RKO (cell line): ENCODE data around the gene GJA5.
A peak's percentile ranks its signal among the peaks of the same experiment; 100 is the strongest.

Experiments used
- DNase-seq: peaks from one replicate; pipeline ENCODE4 v3.0.0-alpha.2; 2016; ENCODE audit warnings: low spot score

GJA5 gene

DNA sequence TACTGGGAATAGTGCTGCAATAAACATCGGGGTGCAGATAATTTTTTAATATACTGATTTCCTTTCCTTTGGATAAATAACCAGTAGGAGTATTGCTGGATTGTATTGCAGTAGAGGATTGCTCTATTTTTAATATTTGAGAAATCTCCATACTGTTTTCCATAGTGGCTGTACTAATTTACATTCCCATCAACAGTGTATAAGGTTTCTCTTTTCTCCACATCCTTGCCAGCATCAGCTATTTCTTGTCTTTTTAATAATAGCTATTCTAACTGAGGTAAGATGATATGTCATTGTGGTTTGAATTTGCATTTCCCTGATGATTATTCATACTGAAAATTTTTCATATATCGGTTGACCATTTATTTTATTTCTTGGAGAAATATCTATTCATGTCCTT is 31.1 kb downstream of the GJA5 start:
- DNase-seq, result no peak

DNA sequence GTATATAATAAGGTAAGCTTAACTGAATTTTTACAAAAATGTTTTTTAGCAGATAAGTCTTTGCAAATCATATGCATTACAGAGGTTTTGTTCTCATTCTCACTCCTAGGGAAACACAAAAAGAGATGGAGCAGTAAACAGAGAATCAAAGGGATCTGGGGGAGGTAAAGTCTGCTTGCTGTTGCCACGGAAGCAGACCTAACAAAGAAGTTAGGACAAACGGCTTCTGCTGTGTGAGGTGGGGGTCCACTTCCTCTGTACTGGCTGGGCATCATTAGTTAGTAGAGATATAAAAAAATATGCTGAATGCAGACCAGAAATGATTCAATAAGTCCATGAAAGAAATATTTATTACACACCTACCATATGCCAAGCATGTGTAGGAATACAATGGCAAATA is 34.2 kb downstream of the GJA5 start:
- DNase-seq, result no peak

DNA sequence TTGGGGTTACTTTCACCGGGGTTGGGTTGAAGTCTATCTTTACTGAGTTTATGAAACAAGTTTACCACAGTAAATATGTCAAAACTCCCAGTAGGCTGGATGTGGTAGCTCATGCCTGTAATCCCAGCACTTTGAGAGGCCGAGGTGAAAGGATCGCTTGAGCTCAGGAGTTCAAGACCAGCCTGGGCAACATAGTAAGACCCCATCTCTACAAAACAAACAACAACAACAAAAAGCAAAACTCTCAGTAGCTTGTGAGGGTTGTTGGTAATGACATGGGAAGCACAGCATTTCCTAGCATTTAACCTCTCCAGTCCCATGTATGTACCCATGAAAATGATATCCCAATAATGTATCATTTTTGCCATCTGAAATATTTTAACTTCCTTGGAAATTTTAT is 34.7 kb downstream of the GJA5 start:
- no peak for DNase-seq

DNA sequence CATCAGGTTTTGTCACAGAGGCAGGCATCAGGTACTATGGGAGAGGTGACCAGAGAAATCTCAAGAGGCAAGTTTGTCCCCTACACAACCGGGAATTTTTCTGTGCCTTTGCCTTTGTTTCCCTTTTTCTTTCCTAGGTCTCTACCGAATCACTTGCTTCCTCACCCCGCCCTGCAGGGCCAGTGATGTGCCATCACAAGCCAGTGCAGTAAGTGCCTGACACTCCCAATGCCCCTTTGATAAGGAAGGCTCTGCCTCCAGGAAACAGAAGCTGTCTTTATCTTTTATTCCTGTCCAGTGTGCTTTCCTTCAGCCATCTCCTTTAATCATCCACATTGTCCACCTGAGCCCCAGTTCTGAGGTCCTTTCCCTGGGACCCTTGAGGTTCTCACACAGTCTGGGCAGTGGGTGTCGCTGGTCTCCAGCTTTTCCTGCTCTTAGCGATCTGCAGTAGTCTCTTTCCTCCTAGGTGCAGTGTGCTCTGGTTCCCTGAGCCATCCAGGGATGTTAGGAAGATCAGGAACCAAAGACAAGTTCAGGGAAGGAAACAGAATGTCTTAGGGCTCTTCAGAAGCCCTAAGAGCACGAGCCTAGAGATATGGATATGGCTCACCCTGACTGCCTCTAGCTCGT is 36.6 kb downstream of the GJA5 start:
- DNase-seq, result peak; percentile 24

DNA sequence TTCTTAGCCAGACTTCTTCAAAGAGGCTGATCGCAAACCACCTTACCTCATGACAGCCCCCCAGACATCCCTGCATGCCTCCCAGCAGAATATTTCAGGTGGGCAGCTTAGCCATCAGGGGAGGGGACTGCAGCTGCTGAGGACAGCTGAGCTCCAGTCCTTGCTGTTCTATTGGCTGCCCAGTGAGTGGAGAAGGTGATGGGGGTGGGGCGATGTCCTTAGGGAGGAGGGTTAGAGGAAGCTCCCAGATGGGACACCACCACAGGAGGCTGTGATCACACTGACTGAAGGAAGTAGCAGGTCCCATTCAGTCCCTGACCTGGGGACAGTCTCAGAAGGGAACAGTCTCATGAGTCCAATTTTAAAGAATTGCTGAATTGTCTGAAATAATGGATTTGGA is 38.3 kb downstream of the GJA5 start:
- DNase-seq, result no peak

DNA sequence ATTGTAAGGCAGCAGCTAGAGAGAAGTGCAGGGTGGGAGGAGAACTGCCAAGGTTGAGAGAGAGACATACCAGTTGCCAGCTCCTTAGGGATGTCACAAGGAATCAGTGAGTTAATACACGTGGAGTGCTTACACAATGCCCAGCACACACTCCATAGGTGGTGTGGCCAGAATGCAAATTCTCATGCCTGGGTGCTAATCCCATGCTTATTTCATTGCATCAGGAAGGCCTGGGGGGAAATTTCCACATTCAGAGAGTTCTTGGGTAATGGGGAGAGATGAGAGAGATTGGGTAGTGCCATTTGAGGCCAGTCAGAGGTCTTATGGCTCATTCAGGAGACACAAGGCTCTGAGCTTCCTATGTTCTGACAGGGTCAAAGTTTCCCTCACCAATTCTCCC is 38.7 kb downstream of the GJA5 start:
- DNase-seq, result no peak

DNA sequence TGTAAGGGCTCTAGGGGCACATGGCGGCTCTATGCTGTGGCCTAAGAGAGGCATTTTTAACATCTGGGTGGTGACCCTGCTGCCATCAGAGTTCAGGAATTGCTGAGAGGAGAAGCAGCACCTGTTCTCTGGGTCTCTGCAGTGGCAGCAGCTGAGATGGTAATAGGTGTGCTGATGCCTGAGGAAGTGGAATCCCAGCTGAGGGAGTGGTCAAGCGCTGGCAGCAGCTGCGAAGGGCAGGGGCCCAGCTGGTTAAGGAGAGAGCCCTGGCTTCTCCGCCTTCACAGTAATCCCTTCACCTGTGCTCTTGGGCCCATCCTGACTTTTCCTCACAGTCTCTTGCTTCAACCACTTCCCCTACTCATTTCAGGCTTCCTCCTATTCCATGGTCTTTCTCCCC is 39.8 kb downstream of the GJA5 start:
- DNase-seq, result no peak

DNA sequence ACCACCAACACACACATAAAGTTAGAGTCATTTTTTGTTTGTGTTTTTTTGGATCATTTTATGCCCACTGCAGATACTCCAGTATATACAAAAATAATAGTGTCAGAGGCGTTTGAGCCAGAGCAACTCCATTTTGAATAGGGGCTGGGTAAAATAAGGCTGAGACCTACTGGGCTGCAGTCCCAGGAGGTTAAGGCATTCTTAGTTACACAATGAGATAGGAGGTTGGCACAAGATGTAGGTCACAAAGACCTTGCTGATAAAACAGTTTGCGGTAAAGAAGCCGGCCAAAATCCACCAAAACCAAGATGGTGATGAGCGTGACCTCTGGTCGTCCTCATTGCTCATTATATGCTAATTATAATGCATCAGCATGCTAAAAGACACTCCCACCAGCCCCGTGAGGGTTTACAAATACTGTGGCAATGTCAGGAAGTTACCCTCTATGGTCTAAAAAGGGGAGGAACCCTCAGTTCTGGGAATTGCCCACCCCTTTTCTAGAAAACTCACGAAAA is 40.6 kb downstream of the GJA5 start:
- no peak for DNase-seq

DNA sequence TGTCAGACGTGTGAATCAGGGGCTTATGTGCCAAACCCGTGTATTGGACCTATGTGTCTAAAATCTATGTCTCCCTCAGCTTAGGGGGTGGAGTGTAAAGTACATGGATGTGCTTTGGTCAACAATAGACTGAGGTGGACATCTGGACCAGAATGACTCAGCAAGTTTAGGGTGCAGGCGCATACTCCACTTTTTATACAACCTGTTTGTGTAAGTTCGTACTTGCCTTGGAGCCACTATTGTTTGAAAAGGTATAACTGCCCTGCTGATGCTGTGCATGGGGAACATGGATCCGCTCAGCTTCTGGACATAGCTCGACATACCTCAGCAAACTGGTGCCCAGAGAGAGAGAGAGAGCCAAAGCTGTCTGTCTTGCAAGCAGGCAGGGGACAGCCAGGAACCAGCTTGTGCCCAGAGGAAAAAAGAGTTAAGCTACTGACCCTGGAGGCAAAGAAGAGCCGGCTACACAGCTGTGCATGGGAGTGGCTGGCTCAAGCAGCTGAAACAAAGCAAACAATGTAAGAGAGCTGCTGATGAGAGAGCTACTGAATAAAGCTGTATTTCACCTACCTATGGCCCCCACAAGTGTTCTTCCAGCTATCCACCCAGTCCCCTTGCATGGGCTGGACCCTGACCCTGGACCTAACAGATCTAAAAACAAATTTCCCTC is 41.2 kb downstream of the GJA5 start:
- no peak for DNase-seq

DNA sequence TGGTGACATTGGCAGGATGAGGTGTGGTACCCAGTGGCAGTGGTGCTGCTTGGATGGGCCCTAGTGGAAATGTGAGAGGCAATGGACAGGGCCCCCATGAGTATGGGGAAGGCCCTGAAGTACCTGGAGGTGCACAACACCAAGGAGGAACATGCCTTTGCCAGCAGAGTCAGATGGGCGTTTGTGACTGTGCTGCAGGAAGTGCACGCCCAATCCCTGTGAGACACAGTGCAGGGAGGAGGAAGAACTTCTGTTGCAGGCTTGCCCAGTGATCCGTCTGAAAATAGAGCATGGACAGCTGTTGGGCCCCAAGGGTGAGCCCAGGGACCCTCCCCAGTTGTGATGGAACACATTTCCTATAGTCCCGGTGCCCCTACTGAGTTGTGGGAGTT is 42.7 kb downstream of the GJA5 start:
- DNase-seq, result no peak

DNA sequence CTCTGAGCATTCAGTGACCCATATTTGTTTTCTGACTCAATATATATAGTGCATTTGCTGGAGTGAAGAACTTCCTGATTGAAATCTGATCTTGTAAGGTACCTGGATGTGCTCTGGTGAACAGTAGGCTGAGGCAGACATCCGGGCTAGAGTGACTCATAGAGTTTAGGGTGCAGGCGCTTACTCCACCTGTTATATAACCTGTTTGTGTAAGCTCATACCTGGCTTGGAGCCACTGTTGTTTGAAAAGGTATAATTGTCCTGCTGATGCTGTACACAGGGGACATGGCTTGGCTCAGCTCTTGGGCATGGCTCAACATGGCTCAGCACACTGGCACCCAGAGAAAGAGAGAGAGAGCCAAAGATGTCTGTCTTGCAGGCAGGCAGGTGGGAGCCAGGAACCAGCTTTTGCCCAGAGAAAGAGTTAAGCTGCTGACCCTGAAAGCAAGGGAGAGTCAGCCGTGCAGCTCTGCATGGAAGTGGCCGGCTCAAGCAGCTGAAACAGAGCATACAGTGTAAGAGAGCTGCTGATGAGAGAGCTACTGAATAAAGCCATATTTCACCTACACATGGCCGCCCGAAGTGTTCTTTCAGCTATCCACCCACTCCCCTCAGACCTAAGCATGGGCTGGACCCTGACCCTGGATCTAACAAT is 43.2 kb downstream of the GJA5 start:
- DNase-seq, result no peak

DNA sequence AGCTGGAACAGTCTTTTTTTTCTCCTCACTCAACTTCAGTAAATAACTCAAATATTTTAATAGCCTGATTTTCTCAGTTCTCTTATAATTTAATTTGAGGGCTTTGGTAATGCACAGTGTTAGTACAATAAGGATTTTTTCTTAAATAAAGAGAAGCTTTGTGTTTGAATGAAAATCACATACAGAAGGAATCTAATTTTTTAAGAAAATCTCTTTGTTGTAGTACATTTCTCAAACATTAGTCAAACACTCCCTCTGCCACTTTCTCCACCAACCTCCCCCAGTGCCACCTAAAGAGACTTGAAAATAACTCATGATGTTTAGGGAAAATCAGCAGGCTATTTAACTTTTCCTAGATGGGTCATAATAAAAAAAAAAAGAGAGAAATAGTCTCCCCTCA is 47.8 kb downstream of the GJA5 start:
- DNase-seq, result no peak
